K562 (cell line): ENCODE data around the gene COLQ.

Source experiments
- CEBPB ChIP-seq: fragments of 450-650 bp; IDR thresholded peaks from 2 replicates; pipeline ENCODE4 v1.6.1; 2016; ENCODE audit warnings: missing genetic modification characterization, missing compliant biosample characterization
- EHMT2 ChIP-seq: fragments of 450-650 bp; IDR thresholded peaks from 2 replicates; pipeline ENCODE4 v1.6.1; 2018; ENCODE audit warnings: antibody characterized with exemption
- RNF2 ChIP-seq: sonication (generic); IDR thresholded peaks from 2 replicates; pipeline ENCODE4 v1.6.1; 2016
- ZBTB26 ChIP-seq: fragments of 450-650 bp; formaldehyde crosslinking; IDR thresholded peaks from 2 replicates; pipeline ENCODE4 v1.4.0; 2022; ENCODE audit warnings: missing genetic modification characterization

GRCh38 chr3:15471861-15472260, 49.6 kb downstream of the COLQ start:
- TF ChIP-seq CEBPB (tag) (no peak), RNF2 (no peak), EHMT2 (no peak), ZBTB26 (CRISPR knock-in tag) (no peak)
